Stimulated activated CD4-positive, alpha-beta T cell treated with anti-CD3 and anti-CD28 coated beads, TNF-alpha, amount 100 ng/mL, for 48 hours (primary cell): ENCODE results near the gene OMP.
A peak's percentile ranks its signal among the peaks of the same experiment; 100 is the strongest.

ENCODE experiments used
- DNase-seq, 3 donors: peaks; one replicate each; pipeline ENCODE4 v3.0.0-alpha.2; 2020; ENCODE audit warnings: low read depth in 3 of 3

OMP gene

GRCh38 chr11:77139201-77139600, 36.6 kb downstream of the OMP start:
- no peak for DNase-seq

DNA sequence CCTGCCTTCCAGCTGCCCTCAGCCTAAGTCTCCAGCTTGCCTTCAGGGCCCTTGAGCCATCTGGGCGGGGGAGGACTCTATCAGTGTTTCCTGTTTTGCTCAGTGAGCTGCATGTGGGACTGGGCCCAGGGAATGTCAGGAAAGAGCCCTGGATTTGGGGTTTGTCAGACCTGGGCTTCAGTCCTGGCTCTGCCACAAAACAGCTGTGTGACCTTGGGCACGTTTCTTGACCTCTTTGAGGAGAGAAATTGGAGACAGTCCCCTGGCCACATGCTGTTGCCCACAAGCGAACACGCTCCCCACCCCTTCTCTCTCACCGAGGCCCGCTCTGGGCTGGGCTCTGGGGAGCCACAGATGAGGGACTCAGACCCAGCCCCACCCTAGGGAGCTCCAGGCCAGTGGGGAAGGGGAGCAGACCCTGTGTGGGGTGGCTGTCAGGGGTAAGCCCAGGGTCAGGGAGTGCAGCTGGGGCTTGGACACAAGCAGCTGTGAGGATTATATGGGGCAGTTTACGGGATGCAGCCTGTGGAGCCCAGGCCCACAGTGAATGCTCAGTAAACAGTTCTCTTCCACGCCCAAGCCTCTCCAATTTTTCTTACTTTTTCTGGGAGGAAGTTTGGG, 37.7 kb downstream of the OMP start:
- no peak for DNase-seq

DNA sequence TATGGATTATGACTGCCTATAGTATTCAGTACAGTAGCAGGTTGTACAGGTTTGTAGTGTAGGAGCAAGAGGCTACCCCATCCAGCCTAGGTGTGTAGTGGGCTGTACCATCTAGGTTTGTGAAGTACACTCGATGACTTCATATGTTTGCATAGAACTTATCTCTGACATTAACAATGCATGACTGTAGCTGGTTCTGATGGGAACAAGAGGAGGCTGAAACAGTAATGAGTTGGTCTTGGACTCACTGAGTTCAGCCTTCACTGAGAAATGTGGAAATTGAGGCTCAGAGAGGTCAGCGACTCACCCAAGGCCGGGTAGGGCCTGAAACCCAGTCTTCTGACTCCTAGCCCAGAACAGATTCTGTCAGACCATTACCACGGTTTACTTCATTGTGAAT, 38.4 kb downstream of the OMP start:
- DNase-seq = no peak

DNA sequence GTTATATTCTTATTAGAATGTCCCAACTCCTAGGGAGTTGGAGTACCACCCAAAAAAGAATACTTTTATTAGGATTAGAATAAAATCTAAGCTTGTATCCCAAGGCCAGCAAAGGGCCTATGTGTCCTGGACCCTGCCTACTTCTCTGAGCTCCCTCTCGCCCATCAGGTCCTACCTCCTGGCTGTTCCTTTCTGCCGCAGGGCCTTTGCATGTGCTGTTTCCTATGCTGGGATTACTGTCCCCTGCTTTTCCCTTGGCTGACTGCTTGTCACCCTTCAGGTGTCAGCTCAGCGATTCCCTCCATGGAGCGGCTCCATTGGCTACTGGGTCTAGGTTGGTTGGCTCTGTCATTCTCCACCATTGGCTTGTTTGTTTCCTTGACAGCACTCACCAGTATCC, 38.8 kb downstream of the OMP start:
- DNase-seq = no peak

- no peak for DNase-seq
These were observed 39.7 kb downstream of the OMP start for GRCh38 chr11:77142091-77142975.

DNA sequence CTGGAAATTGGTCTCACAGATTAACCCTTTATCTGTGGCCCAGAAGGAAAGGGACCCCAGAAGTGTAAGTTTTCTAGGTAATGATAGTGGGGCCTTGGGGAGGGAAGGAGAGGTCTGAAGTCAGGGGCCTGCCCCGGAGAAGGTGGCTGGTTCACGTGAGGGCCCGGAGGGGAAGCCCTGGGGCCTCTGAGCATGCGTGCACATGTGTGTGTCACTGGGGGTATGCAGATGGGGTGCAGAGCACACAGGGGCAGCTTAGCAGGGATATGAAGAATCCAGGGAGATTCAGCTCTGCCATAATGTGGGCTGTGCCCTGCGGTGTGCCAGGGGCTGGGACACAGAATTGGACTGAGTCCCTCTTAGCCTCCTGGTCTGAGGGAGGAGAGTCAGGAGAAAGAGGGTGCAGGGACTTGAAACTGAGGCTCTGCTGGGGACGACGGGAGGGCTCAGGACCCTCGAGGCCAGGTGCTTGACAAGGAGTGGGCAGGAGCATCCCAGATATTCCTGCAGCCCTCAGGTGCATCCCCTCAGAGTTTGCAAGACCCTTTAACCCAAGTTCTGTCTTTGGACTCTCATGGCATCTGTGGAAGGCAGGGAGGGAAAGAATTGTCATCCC, 40.9 kb downstream of the OMP start:
- no peak for DNase-seq

DNA sequence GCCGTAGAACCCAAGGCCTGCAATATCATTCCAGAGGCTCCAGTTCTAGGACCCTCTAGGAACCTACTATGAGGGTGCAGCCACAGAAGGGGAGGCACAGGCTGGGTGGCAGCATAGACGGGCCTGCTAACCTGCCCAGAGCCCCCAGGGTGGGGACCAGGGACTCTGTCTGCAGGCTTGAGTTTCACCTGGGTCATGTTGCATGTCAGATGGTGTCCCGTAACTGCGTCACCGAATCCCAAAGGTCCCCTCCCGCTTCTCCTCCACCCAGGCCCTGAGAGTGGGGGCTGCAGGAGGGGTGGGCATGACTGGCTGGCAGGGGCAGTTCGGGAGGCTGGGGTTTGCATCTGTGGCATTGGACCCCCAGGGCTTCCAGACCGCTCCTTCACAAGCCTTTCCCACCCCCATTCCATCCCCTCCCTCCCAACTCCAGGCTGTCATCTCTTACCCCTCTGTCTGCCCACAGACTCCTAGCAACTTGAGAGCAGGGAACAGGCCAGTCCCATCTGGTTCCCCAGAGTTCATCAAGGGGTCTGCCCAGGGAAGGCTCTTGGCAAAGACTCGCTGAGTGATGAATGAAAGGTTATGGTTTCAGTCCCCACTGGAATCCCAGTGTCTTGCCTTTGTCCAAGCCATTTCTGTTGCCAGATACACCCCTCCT, 41.7 kb downstream of the OMP start:
- DNase-seq = no peak

DNA sequence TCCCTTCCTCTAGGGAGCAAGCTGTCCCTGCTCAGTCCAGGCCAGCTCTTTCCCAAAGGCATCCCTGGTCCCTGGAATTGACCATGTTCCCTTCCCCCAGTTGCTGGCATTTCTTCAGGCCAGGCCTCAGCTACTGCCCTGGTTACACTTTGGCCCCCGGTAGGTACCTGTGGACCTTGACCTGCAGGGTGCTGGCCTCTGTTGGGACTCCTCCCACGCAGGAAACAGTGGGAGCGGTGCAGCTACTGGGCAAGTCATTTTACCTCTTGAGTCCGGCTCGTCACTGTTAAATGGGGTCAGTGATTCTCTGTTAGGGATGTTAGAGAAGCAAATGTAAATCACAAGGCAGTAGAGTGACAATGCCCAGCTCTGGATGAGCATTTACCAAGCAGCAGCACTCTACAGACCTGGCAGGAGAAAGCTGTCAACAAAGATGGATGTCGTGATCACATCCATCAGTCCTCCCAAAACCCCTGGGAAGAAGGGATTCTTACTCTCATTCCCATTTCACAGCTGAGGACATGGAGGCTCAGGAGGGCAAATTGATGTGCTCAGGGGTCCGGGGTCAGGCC, 42.3 kb downstream of the OMP start:
- DNase-seq = no peak

DNA sequence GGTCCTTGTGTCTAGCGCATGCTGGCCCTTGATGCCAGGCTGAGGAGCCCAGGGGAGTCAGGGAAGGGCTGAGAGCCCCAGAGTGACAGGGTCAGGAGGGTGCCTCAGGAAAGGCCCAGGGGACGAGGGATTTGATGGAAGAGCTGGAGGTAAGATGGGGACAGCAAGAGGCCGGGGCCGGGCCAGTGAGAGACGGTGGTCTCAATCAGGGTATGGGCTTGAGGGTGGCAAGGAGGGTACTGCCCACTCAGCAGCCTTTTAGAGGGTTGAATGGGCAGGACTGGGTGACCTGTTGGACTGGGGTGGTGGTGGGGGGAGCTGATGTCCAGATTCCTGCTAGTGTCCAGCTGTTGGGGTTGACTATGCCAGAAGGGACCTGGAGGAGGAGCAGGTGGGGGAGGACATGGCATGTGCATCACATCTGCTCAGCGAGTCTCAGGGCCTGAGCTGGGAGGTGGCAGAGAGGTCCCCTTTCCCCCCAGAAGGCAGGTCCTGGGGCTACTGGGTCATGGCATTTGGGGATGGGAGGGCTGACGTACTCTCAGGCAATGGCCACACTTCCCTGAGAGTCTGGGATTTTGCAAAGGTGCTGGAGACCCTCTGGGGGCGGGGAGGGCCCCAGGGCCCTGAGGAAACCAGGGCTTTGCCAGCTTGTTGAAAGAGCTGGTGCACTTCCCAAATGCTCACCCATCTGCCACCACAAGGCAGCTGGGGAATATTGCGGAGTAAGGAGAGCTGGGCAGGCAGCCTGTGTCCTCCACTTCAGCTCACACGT, 43.8 kb downstream of the OMP start:
- no peak for DNase-seq

DNA sequence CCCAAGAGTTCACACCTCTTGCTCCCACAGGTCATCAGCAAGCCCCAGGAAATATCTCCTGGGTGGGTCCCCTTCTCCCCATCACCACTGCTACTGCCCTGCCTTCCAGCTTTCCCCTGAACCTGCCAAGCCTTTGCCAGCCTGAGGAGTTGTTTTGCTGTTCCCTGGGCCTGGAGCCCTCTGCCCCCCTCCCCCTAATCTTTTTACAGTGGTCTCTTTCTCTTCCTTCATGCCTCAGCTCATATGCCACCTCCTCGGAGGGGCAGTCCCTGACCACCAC, 44.3 kb downstream of the OMP start:
- DNase-seq = no peak

GRCh38 chr11:77147668-77148321, 45.2 kb downstream of the OMP start:
- DNase-seq = no peak

GRCh38 chr11:77148963-77149715, 46.5 kb downstream of the OMP start:
- DNase-seq = no peak

- DNase-seq = no peak
These were observed 47.2 kb downstream of the OMP start for GRCh38 chr11:77149716-77150392.

DNA sequence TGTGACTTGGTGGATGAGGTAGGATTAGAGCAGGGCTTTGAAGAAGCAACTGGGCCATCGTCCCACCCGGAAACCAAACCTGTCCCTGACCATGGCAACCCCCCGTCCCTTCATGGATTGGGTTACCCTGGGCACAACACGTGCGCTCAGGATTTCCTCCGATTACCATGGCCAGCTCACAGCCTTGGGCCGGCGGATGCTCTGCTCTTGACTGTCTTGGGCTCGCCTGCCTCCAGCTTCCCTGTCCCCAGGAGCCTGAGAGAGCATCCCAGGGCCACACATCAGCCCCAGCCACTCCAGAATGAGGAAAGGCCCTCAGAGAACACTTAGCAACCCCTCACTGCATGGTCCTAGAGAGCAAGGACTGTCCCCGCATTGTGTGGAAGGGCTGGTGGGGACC, 48.2 kb downstream of the OMP start:
- DNase-seq = no peak

DNA sequence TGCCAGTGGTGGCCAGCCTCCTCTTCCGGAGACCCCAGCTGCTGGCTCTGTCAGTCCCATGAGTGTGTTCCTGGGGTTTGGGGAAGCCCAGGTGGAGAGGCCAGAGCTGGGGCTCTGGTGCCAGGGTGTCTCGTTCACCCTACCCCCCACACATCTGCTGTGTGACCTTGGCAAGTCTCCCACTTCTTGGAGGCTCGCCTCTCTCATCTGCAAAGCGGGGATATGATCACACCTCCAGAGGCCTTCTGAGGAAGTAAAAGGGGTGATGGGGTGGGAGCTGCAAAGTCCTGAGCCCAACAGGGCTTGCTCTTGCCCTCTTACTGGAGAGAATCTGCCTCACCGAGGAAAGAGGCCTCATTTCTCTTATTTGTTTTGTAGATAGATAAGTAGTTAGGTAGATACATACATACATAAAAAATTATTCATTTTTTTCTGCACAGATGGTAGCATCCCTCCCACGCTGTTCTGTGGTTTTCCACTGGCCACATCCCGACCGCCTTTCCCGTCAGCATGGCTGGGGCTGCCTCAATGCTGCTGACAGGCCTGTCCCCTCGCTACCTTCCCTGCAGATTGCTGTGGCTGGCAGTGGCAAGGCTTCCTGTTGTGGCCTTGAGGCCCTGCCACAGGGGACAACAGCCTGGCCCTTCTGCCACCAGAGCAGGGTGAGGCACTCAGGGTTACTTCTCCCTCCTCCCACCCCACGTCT, 49.3 kb downstream of the OMP start:
- DNase-seq = peak; percentile 44 to 47 (median 45)

- no peak for DNase-seq
These were observed 50.2 kb downstream of the OMP start for GRCh38 chr11:77152846-77153245.
